ENCODE data around the gene GALNT17.

The GALNT17 gene

GRCh38 chr7:71332207-71332606 is 200.3 kb downstream of the GALNT17 start:
- no peak overlapping the region for H3K9ac ChIP-seq (ENCODE audit: low read length in 2 of 2)
- no peaks in the 10 kb centered on the region for H3K27me3 ChIP-seq (ENCODE audit: control insufficient read depth in 1 of 2, insufficient read depth in 2 of 2, low read length in 2 of 2)
- H3K4me3 ChIP-seq (ENCODE audit: low read length in 2 of 2) = no peak overlapping the region
- H3K27ac ChIP-seq (ENCODE audit: low read length) = no peak overlapping the region
- H3K9me3 ChIP-seq (ENCODE audit: control insufficient read depth in 2 of 2, low read length in 2 of 2) = no peaks in the 10 kb centered on the region
- no peaks in the 10 kb centered on the region for H3K4me1 ChIP-seq (ENCODE audit: control insufficient read depth, insufficient read depth, low read length)
- H3K36me3 ChIP-seq (ENCODE audit: control insufficient read depth in 2 of 2, insufficient read depth in 2 of 2, low read length in 2 of 2) = no peaks in the 10 kb centered on the region

- no peaks in the 10 kb centered on the region for H3K27me3 ChIP-seq (ENCODE audit: control insufficient read depth in 1 of 2, insufficient read depth in 2 of 2, low read length in 2 of 2)
- H3K9me3 ChIP-seq (ENCODE audit: control insufficient read depth in 2 of 2, low read length in 2 of 2) = no peaks in the 10 kb centered on the region
- H3K27ac ChIP-seq (ENCODE audit: low read length) = no peak overlapping the region
- H3K36me3 ChIP-seq (ENCODE audit: control insufficient read depth in 2 of 2, insufficient read depth in 2 of 2, low read length in 2 of 2) = no peaks in the 10 kb centered on the region
- no peak overlapping the region for H3K4me3 ChIP-seq (ENCODE audit: low read length in 2 of 2)
- H3K9ac ChIP-seq (ENCODE audit: low read length in 2 of 2) = no peak overlapping the region
- H3K4me1 ChIP-seq (ENCODE audit: control insufficient read depth, insufficient read depth, low read length) = no peaks in the 10 kb centered on the region
These were observed 202.6 kb downstream of the GALNT17 start for GRCh38 chr7:71334541-71334940.

- no peaks in the 10 kb centered on the region for H3K36me3 ChIP-seq (ENCODE audit: control insufficient read depth in 2 of 2, insufficient read depth in 2 of 2, low read length in 2 of 2)
- no peak overlapping the region for H3K4me3 ChIP-seq (ENCODE audit: low read length in 2 of 2)
- no peaks in the 10 kb centered on the region for H3K4me1 ChIP-seq (ENCODE audit: control insufficient read depth, insufficient read depth, low read length)
- H3K27ac ChIP-seq (ENCODE audit: low read length) = no peak overlapping the region
- no peaks in the 10 kb centered on the region for H3K9me3 ChIP-seq (ENCODE audit: control insufficient read depth in 2 of 2, low read length in 2 of 2)
- H3K27me3 ChIP-seq (ENCODE audit: control insufficient read depth in 1 of 2, insufficient read depth in 2 of 2, low read length in 2 of 2) = no peaks in the 10 kb centered on the region
- no peak overlapping the region for H3K9ac ChIP-seq (ENCODE audit: low read length in 2 of 2)
These were observed 206.9 kb downstream of the GALNT17 start for GRCh38 chr7:71338866-71339265.

- Histone ChIP-seq H3K4me1 (ENCODE audit: control insufficient read depth, insufficient read depth, low read length) (no peaks in the 10 kb centered on the region), H3K9ac (ENCODE audit: low read length in 2 of 2) (no peak overlapping the region), H3K9me3 (ENCODE audit: control insufficient read depth in 2 of 2, low read length in 2 of 2) (peaks cover 0 to 4% of the 10 kb centered on the region in 2 donors), H3K27ac (ENCODE audit: low read length) (no peak overlapping the region), H3K27me3 (ENCODE audit: control insufficient read depth in 1 of 2, insufficient read depth in 2 of 2, low read length in 2 of 2) (no peaks in the 10 kb centered on the region), H3K36me3 (ENCODE audit: control insufficient read depth in 2 of 2, insufficient read depth in 2 of 2, low read length in 2 of 2) (no peaks in the 10 kb centered on the region), H3K4me3 (ENCODE audit: low read length in 2 of 2) (no peak overlapping the region)
These were observed 208.0 kb downstream of the GALNT17 start for GRCh38 chr7:71339924-71340323.

- H3K27me3 ChIP-seq (ENCODE audit: control insufficient read depth in 1 of 2, insufficient read depth in 2 of 2, low read length in 2 of 2) = no peaks in the 10 kb centered on the region
- peaks cover 0 to 7% of the 10 kb centered on the region in 2 donors for H3K9me3 ChIP-seq (ENCODE audit: control insufficient read depth in 2 of 2, low read length in 2 of 2)
- H3K9ac ChIP-seq (ENCODE audit: low read length in 2 of 2) = no peak overlapping the region
- no peak overlapping the region for H3K27ac ChIP-seq (ENCODE audit: low read length)
- H3K4me3 ChIP-seq (ENCODE audit: low read length in 2 of 2) = no peak overlapping the region
- H3K36me3 ChIP-seq (ENCODE audit: control insufficient read depth in 2 of 2, insufficient read depth in 2 of 2, low read length in 2 of 2) = no peaks in the 10 kb centered on the region
- no peaks in the 10 kb centered on the region for H3K4me1 ChIP-seq (ENCODE audit: control insufficient read depth, insufficient read depth, low read length)
These were observed 210.3 kb downstream of the GALNT17 start for GRCh38 chr7:71342202-71342601.

- H3K9ac ChIP-seq (ENCODE audit: low read length in 2 of 2) = no peak overlapping the region
These were observed 211.1 kb downstream of the GALNT17 start for GRCh38 chr7:71343039-71343438.

GRCh38 chr7:71343892-71344291 is 211.9 kb downstream of the GALNT17 start:
- no peak overlapping the region for H3K9ac ChIP-seq (ENCODE audit: low read length in 2 of 2)
- H3K27ac ChIP-seq (ENCODE audit: low read length) = no peak overlapping the region

More at GRCh38 chr7:71343039-71343438, 211.1 kb downstream of the GALNT17 start:
- Histone ChIP-seq H3K4me1 (ENCODE audit: control insufficient read depth, insufficient read depth, low read length) (no peaks in the 10 kb centered on the region), H3K27ac (ENCODE audit: low read length) (no peak overlapping the region), H3K27me3 (ENCODE audit: control insufficient read depth in 1 of 2, insufficient read depth in 2 of 2, low read length in 2 of 2) (no peaks in the 10 kb centered on the region), H3K36me3 (ENCODE audit: control insufficient read depth in 2 of 2, insufficient read depth in 2 of 2, low read length in 2 of 2) (no peaks in the 10 kb centered on the region), H3K9me3 (ENCODE audit: control insufficient read depth in 2 of 2, low read length in 2 of 2) (peaks cover 0 to 7% of the 10 kb centered on the region in 2 donors), H3K4me3 (ENCODE audit: low read length in 2 of 2) (no peak overlapping the region)

GRCh38 chr7:71345117-71345884 is 213.4 kb downstream of the GALNT17 start:
- Histone ChIP-seq H3K27me3 (ENCODE audit: control insufficient read depth in 1 of 2, insufficient read depth in 2 of 2, low read length in 2 of 2) (no peaks in the 10 kb centered on the region), H3K4me1 (ENCODE audit: control insufficient read depth, insufficient read depth, low read length) (no peaks in the 10 kb centered on the region), H3K27ac (ENCODE audit: low read length) (no peak overlapping the region), H3K9ac (ENCODE audit: low read length in 2 of 2) (no peak overlapping the region), H3K9me3 (ENCODE audit: control insufficient read depth in 2 of 2, low read length in 2 of 2) (peaks cover 0 to 7% of the 10 kb centered on the region in 2 donors), H3K36me3 (ENCODE audit: control insufficient read depth in 2 of 2, insufficient read depth in 2 of 2, low read length in 2 of 2) (no peaks in the 10 kb centered on the region), H3K4me3 (ENCODE audit: low read length in 2 of 2) (no peak overlapping the region)

More at GRCh38 chr7:71343892-71344291, 211.9 kb downstream of the GALNT17 start:
- Histone ChIP-seq H3K4me3 (ENCODE audit: low read length in 2 of 2) (no peak overlapping the region), H3K36me3 (ENCODE audit: control insufficient read depth in 2 of 2, insufficient read depth in 2 of 2, low read length in 2 of 2) (no peaks in the 10 kb centered on the region), H3K4me1 (ENCODE audit: control insufficient read depth, insufficient read depth, low read length) (no peaks in the 10 kb centered on the region), H3K27me3 (ENCODE audit: control insufficient read depth in 1 of 2, insufficient read depth in 2 of 2, low read length in 2 of 2) (no peaks in the 10 kb centered on the region), H3K9me3 (ENCODE audit: control insufficient read depth in 2 of 2, low read length in 2 of 2) (peaks cover 0 to 7% of the 10 kb centered on the region in 2 donors)

- Histone ChIP-seq H3K27me3 (ENCODE audit: control insufficient read depth in 1 of 2, insufficient read depth in 2 of 2, low read length in 2 of 2) (no peaks in the 10 kb centered on the region), H3K9ac (ENCODE audit: low read length in 2 of 2) (peak overlapping the region in 1 of 2 donors; percentile 20), H3K4me1 (ENCODE audit: control insufficient read depth, insufficient read depth, low read length) (no peaks in the 10 kb centered on the region), H3K4me3 (ENCODE audit: low read length in 2 of 2) (no peak overlapping the region), H3K27ac (ENCODE audit: low read length) (no peak overlapping the region), H3K9me3 (ENCODE audit: control insufficient read depth in 2 of 2, low read length in 2 of 2) (peaks cover 0 to 13% of the 10 kb centered on the region in 2 donors), H3K36me3 (ENCODE audit: control insufficient read depth in 2 of 2, insufficient read depth in 2 of 2, low read length in 2 of 2) (no peaks in the 10 kb centered on the region)
These were observed 217.1 kb downstream of the GALNT17 start for GRCh38 chr7:71348821-71349681.

GRCh38 chr7:71349682-71350481 is 217.9 kb downstream of the GALNT17 start:
- peaks cover 0 to 10% of the 10 kb centered on the region in 2 donors for H3K9me3 ChIP-seq (ENCODE audit: control insufficient read depth in 2 of 2, low read length in 2 of 2)
- no peaks in the 10 kb centered on the region for H3K4me1 ChIP-seq (ENCODE audit: control insufficient read depth, insufficient read depth, low read length)
- H3K27ac ChIP-seq (ENCODE audit: low read length) = no peak overlapping the region
- no peaks in the 10 kb centered on the region for H3K36me3 ChIP-seq (ENCODE audit: control insufficient read depth in 2 of 2, insufficient read depth in 2 of 2, low read length in 2 of 2)
- no peak overlapping the region for H3K9ac ChIP-seq (ENCODE audit: low read length in 2 of 2)
- H3K4me3 ChIP-seq (ENCODE audit: low read length in 2 of 2) = no peak overlapping the region
- H3K27me3 ChIP-seq (ENCODE audit: control insufficient read depth in 1 of 2, insufficient read depth in 2 of 2, low read length in 2 of 2) = no peaks in the 10 kb centered on the region
